Erythroblast (primary cell): ENCODE measurements around the gene ASCC1.

ENCODE experiments used
- GATA1 ChIP-seq: IDR thresholded peaks from 2 replicates; pipeline ENCODE4 v1.6.1; 2011; ENCODE audit warnings: low read depth, mild to moderate bottlenecking, control low read depth, low read length, moderate library complexity
- POLR2A ChIP-seq: IDR thresholded peaks from 2 replicates; pipeline ENCODE4 v1.6.1; 2011; ENCODE audit warnings: mild to moderate bottlenecking, low read length

GRCh38 chr10:72156223-72156622 lies 59.9 kb downstream of the ASCC1 start:
- TF ChIP-seq POLR2A (no peak), GATA1 (no peak)
